GM12878 (cell line): ENCODE measurements around the gene PDGFA. TPM values are rescaled to one million over a fixed set of nuclear protein-coding genes. Genes with fewer than 3 reads are reported as not detected.

Experiments used
- ATAC-seq: fragments of 200-7000 bp; cut with Tn5 transposase; 3 replicates; pipeline ENCODE4 v1.9.1; 2020; ENCODE audit warnings: mild to moderate bottlenecking, moderate library complexity
- BruUV-seq: library from RNA; stranded (reverse); fragments of 400-500 nt; replicated peaks from 2 replicates; lab custom pipeline; 2021; lab: Mats Ljungman, UMichigan
- CTCF ChIA-PET: fragments of 300-600 bp; sonication (Branson Sonifier 250); formaldehyde crosslinking; extraction: SDS; loops from one replicate; lab custom pipeline; 2021; ENCODE audit warnings: inconsistent platforms; lab: Yijun Ruan, JAX
- POLR2A ChIA-PET: fragments of 350-600 bp; formaldehyde crosslinking; extraction: SDS; loops from one replicate; lab custom pipeline; 2021; ENCODE audit warnings: inconsistent platforms; lab: Charles Lee
- RAD21 ChIA-PET: fragments of 300-600 bp; sonication (Branson Sonifier 250); formaldehyde crosslinking; loops from one replicate; lab custom pipeline; 2023; ENCODE audit warnings: antibody characterized with exemption; ENCODE audit not compliant: unreplicated experiment; lab: Charles Lee
- SMC1A ChIA-PET: fragments of 300-600 bp; sonication (Branson Sonifier 250); formaldehyde crosslinking; loops from one replicate; lab custom pipeline; 2023; ENCODE audit not compliant: unreplicated experiment, uncharacterized antibody; lab: Charles Lee
- DNase-seq: peaks from one replicate; pipeline ENCODE4 v3.0.0-alpha.2; 2011; ENCODE audit warnings: low read depth, low spot score
- FAIRE-seq: peaks from 3 replicates; lab custom pipeline; 2011; peaks lifted over from hg19 to GRCh38; lab: Jason Lieb, UNC
- H2AFZ ChIP-seq: 2 replicates; pipeline ENCODE4 v1.6.0; 2011; ENCODE audit warnings: low read depth, low read length, control low read depth; ENCODE audit not compliant: control insufficient read depth
- H3K27ac ChIP-seq: 2 replicates; pipeline ENCODE4 v1.5.1; 2011; ENCODE audit warnings: control low read depth; ENCODE audit not compliant: control insufficient read depth, insufficient read depth
- H3K27me3 ChIP-seq, 2 experiments: replicated peaks in 1 of 2; 2 replicates each; pipeline versions ENCODE4 v1.6.0 to v1.6.1; 2011; ENCODE audit warnings: low read length in 1 of 2; ENCODE audit not compliant: control insufficient read depth in 2 of 2, insufficient read depth in 2 of 2
- H3K36me3 ChIP-seq, 2 experiments: 2 replicates each; pipeline ENCODE4 v1.5.1; 2011; ENCODE audit warnings: low read length in 1 of 2; ENCODE audit not compliant: control insufficient read depth in 2 of 2, insufficient read depth in 2 of 2
- H3K4me1 ChIP-seq: 2 replicates; pipeline ENCODE4 v1.6.1; 2011; ENCODE audit warnings: mild to moderate bottlenecking, low read length, moderate library complexity, mixed read lengths; ENCODE audit not compliant: control insufficient read depth, insufficient read depth
- H3K4me2 ChIP-seq: 2 replicates; pipeline ENCODE4 v1.6.0; 2011; ENCODE audit warnings: control low read depth; ENCODE audit not compliant: control insufficient read depth, insufficient read depth
- H3K4me3 ChIP-seq: fragments of 200-600 bp; sonication (generic); 2 replicates; pipeline ENCODE4 v1.5.1; 2016
- H3K79me2 ChIP-seq: 2 replicates; pipeline ENCODE4 v1.6.0; 2011; ENCODE audit warnings: low read length; ENCODE audit not compliant: control insufficient read depth, insufficient read depth
- H3K9ac ChIP-seq: 2 replicates; pipeline ENCODE4 v1.8.0; 2011; ENCODE audit warnings: low read length, control low read depth, mixed read lengths; ENCODE audit not compliant: control insufficient read depth, insufficient read depth
- H3K9me3 ChIP-seq: replicated peaks from 3 replicates; pipeline ENCODE4 v1.5.1; 2011; ENCODE audit warnings: mild to moderate bottlenecking, low read length; ENCODE audit not compliant: control insufficient read depth, insufficient read depth
- H4K20me1 ChIP-seq: 2 replicates; pipeline ENCODE4 v1.6.0; 2011; ENCODE audit not compliant: control insufficient read depth, insufficient read depth
- ATF3 ChIP-seq: IDR thresholded peaks from 2 replicates; pipeline ENCODE4 v1.6.1; 2011; ENCODE audit warnings: low read depth, mild to moderate bottlenecking, low read length, moderate library complexity, borderline replicate concordance; ENCODE audit errors: extremely low read depth
- KDM1A ChIP-seq: fragments of 200-600 bp; sonication (generic); IDR thresholded peaks from 2 replicates; pipeline ENCODE4 v1.6.1; 2016; ENCODE audit warnings: borderline replicate concordance
- NKRF ChIP-seq: fragments of 450-650 bp; conservative IDR thresholded peaks from 2 replicates; pipeline ENCODE4 v1.6.1; 2017; ENCODE audit warnings: mild to moderate bottlenecking, moderate library complexity
- SIX5 ChIP-seq: IDR thresholded peaks from 2 replicates; pipeline ENCODE4 v1.6.1; 2011; ENCODE audit warnings: mild to moderate bottlenecking, low read depth, low read length, moderate library complexity; ENCODE audit not compliant: severe bottlenecking
- SUZ12 ChIP-seq: fragments of 200-600 bp; sonication (generic); IDR thresholded peaks from one replicate; pipeline ENCODE4 v1.6.1; 2018; ENCODE audit warnings: antibody characterized with exemption, mild to moderate bottlenecking; ENCODE audit not compliant: unreplicated experiment
- TCF7 ChIP-seq: IDR thresholded peaks from 2 replicates; pipeline ENCODE4 v1.6.1; 2014; ENCODE audit warnings: antibody characterized with exemption, borderline replicate concordance
- WGBS: methylation state at CpG from one replicate; pipeline ENCODE4 v1.1.6; 2016; ENCODE audit warnings: low lambda C conversion rate; ENCODE audit not compliant: insufficient replicate concordance, insufficient coverage; ENCODE audit errors: missing lambda C conversion rate; 5-methylcytosine and 5-hydroxymethylcytosine counted together
- in situ Hi-C: fragments of 300-500 bp; cut with MboI; formaldehyde crosslinking; loops from 9 replicates; pipeline ENCODE4 v1.14.3; 2018; ENCODE audit warnings: mixed read lengths
- intact Hi-C: fragments of 100-400 bp; cut with micrococcal nuclease; formaldehyde crosslinking; loops from one replicate; pipeline ENCODE4 v1.14.2; 2022; ENCODE audit not compliant: unreplicated experiment
- polyA plus RNA-seq, 11 experiments: library from polyadenylated mRNA; depleted of rRNA in 4 of 11; unstranded in 6 of 11; stranded (reverse) in 5 of 11; fragments of >200 nt; fragmentation: Nextera tagmentation in 4 of 11; fragmentation: Illumina TruSeq in 1 of 11; extraction: Ambion mirVana in 4 of 11; extraction: Trizol in 1 of 11; gene quantifications; 1 replicate in 1 of 11; 2 replicates in 10 of 11; pipeline versions ENCODE4 v1.2.1 to v1.2.3, GENCODE V29; 2011 to 2016; ENCODE audit warnings: inconsistent platforms in 2 of 11, missing spikeins in 2 of 11, low read depth in 1 of 11
- total RNA-seq, 4 experiments: library from RNA; depleted of rRNA in 3 of 4; stranded (reverse); fragments of >200 nt in 3 of 4; fragmentation: Illumina TruSeq in 1 of 4; extraction: Trizol in 1 of 4; gene quantifications; 2 replicates each; pipeline versions ENCODE4 v1.2.1 to v1.2.3, GENCODE V29; 2013 to 2021

The PDGFA gene
- total and polyA plus RNA-seq, 10 of the 15 experiments (the other 5 are each of a cell fraction or from before 2014, with no cell fraction given): 2.5 to 10.0 (median 5.6) TPM

GRCh38 chr7:504221-505111, 15.2 kb downstream of the PDGFA start:
- RAD21 ChIA-PET: no interaction called here
- Histone ChIP-seq H4K20me1 (no peaks in the 10 kb centered on the region), H3K27ac (no peak overlapping the region), H3K4me1 (no peaks in the 10 kb centered on the region), H3K4me3 (no peak overlapping the region), H2AFZ (no peak overlapping the region), H3K36me3 (peaks cover 0 to 5% of the 10 kb centered on the region in 2 experiments; a peak in 2 of 4 replicates), H3K4me2 (no peak overlapping the region), H3K9me3 (no peaks in the 10 kb centered on the region), H3K27me3 (no peaks in the 10 kb centered on the region), H3K9ac (no peak overlapping the region), H3K79me2 (no peaks in the 10 kb centered on the region)
- TF ChIP-seq SUZ12 (no peak), ATF3 (no peak), KDM1A (no peak), SIX5 (no peak), TCF7 (no peak), NKRF (no peak)
- no peak for ATAC-seq
- in situ Hi-C loops: no loop called here
- WGBS: 86% methylated on average over 32 of the region's 34 CpGs
- SMC1A ChIA-PET: no interaction called here
- no TSS peak for BruUV-seq
- intact Hi-C loops: no loop called here
- POLR2A ChIA-PET: no interaction called here
- no peak for FAIRE-seq
- CTCF ChIA-PET: no interaction called here
- no peak for DNase-seq
